ENCODE measurements around the gene KIAA0753.

Gene KIAA0753

GRCh38 chr17:6670571-6670970 lies 30.1 kb upstream of the KIAA0753 start:
- TF ChIP-seq CTCF (IDR thresholded peaks at IDR 0.05; ENCODE audit: low read depth, low read length, missing control alignments) = no peak
- no peak for DNase-seq (ENCODE audit: low read depth)
- no peak overlapping the region for H3K4me3 ChIP-seq (ENCODE audit: low read depth, low read length)
- in situ Hi-C loops (cut with HindIII; ENCODE audit: low sequenced_read_pairs) = no loop called here

- in situ Hi-C loops (cut with HindIII; ENCODE audit: low sequenced_read_pairs) = no loop called here
- TF ChIP-seq CTCF (IDR thresholded peaks at IDR 0.05; ENCODE audit: low read depth, low read length, missing control alignments) = no peak
- DNase-seq (ENCODE audit: low read depth) = no peak
Measured at GRCh38 chr17:6669479-6670212, 29.1 kb upstream of the KIAA0753 start.

GRCh38 chr17:6668727-6669425 lies 28.4 kb upstream of the KIAA0753 start:
- in situ Hi-C loops (cut with HindIII; ENCODE audit: low sequenced_read_pairs) = no loop called here
- DNase-seq (ENCODE audit: low read depth) = no peak
- no peak for TF ChIP-seq CTCF (IDR thresholded peaks at IDR 0.05; ENCODE audit: low read depth, low read length, missing control alignments)
- H3K4me3 ChIP-seq (ENCODE audit: low read depth, low read length) = no peak overlapping the region

More at GRCh38 chr17:6669479-6670212, 29.1 kb upstream of the KIAA0753 start:
- no peak overlapping the region for H3K4me3 ChIP-seq (ENCODE audit: low read depth, low read length)

GRCh38 chr17:6668219-6668618 lies 27.7 kb upstream of the KIAA0753 start:
- in situ Hi-C loops (cut with HindIII; ENCODE audit: low sequenced_read_pairs) = no loop called here
- H3K4me3 ChIP-seq (ENCODE audit: low read depth, low read length) = no peak overlapping the region
- TF ChIP-seq CTCF (IDR thresholded peaks at IDR 0.05; ENCODE audit: low read depth, low read length, missing control alignments) = no peak
- no peak for DNase-seq (ENCODE audit: low read depth)

- no peak for TF ChIP-seq CTCF (IDR thresholded peaks at IDR 0.05; ENCODE audit: low read depth, low read length, missing control alignments)
- no peak for DNase-seq (ENCODE audit: low read depth)
- H3K4me3 ChIP-seq (ENCODE audit: low read depth, low read length) = no peak overlapping the region
- in situ Hi-C loops (cut with HindIII; ENCODE audit: low sequenced_read_pairs) = no loop called here
Measured at GRCh38 chr17:6667516-6667915, 27.0 kb upstream of the KIAA0753 start.

- H3K4me3 ChIP-seq (ENCODE audit: low read depth, low read length) = no peak overlapping the region
- DNase-seq (ENCODE audit: low read depth) = no peak
- TF ChIP-seq CTCF (IDR thresholded peaks at IDR 0.05; ENCODE audit: low read depth, low read length, missing control alignments) = no peak
- in situ Hi-C loops (cut with HindIII; ENCODE audit: low sequenced_read_pairs) = no loop called here
Measured at GRCh38 chr17:6666557-6666956, 26.0 kb upstream of the KIAA0753 start.
